ENCODE results near the gene EPHB2. TPM values are rescaled to one million over a fixed set of nuclear protein-coding genes. Genes with fewer than 3 reads are reported as not detected.
"Not testable (repeated sequence)": the region's sequence is repeated elsewhere in the genome, so short reads cannot be mapped to it uniquely, and the experiment has no call there.

EPHB2 gene
- total RNA-seq, 1 experiment from 2014 or later, result 0.45 TPM

- Histone ChIP-seq H2AFZ (ENCODE audit: low read length) (no peak overlapping the region), H3K9ac (ENCODE audit: low read length) (no peak overlapping the region), H3K27me3 (ENCODE audit: low read length) (no peaks in the 10 kb centered on the region), H3K4me1 (ENCODE audit: low read length) (no peaks in the 10 kb centered on the region), H4K20me1 (ENCODE audit: insufficient read depth, low read depth, low read length) (no peaks in the 10 kb centered on the region), H3K4me2 (ENCODE audit: low read depth, low read length, poor library complexity, severe bottlenecking) (no peak overlapping the region), H3K9me2 (replicated peaks; ENCODE audit: insufficient read depth, low read length) (no peaks in the 10 kb centered on the region), H3K9me3 (ENCODE audit: low read length) (no peaks in the 10 kb centered on the region), H3K27ac (ENCODE audit: low read length) (no peak overlapping the region), H3K4me3 (ENCODE audit: low read length) (no peak overlapping the region), H3K79me2 (ENCODE audit: low read length) (no peaks in the 10 kb centered on the region), H3K36me3 (ENCODE audit: insufficient read depth, low read length) (no peaks in the 10 kb centered on the region)
- no peak for DNase-seq
Observed at GRCh38 chr1:22696610-22697009, 14.0 kb upstream of the EPHB2 start.

- H2AFZ ChIP-seq (ENCODE audit: low read length), result no peak overlapping the region
- DNase-seq, result no peak
- H3K27ac ChIP-seq (ENCODE audit: low read length), result no peak overlapping the region
Observed at GRCh38 chr1:22697980-22698379, 12.7 kb upstream of the EPHB2 start.

GRCh38 chr1:22699681-22700520, 10.7 kb upstream of the EPHB2 start:
- Histone ChIP-seq H3K4me3 (ENCODE audit: low read length) (no peak overlapping the region), H4K20me1 (ENCODE audit: insufficient read depth, low read depth, low read length) (no peaks in the 10 kb centered on the region), H3K79me2 (ENCODE audit: low read length) (no peaks in the 10 kb centered on the region), H3K27me3 (ENCODE audit: low read length) (no peaks in the 10 kb centered on the region), H3K9me3 (ENCODE audit: low read length) (no peaks in the 10 kb centered on the region), H3K36me3 (ENCODE audit: insufficient read depth, low read length) (no peaks in the 10 kb centered on the region), H3K27ac (ENCODE audit: low read length) (no peak overlapping the region), H2AFZ (ENCODE audit: low read length) (no peak overlapping the region), H3K9me2 (replicated peaks; ENCODE audit: insufficient read depth, low read length) (no peaks in the 10 kb centered on the region), H3K4me2 (ENCODE audit: low read depth, low read length, poor library complexity, severe bottlenecking) (no peak overlapping the region), H3K4me1 (ENCODE audit: low read length) (peaks cover 15% of the 10 kb centered on the region), H3K9ac (ENCODE audit: low read length) (no peak overlapping the region)
- no peak for DNase-seq

More at GRCh38 chr1:22697980-22698379, 12.7 kb upstream of the EPHB2 start:
- Histone ChIP-seq H3K27me3 (ENCODE audit: low read length) (no peaks in the 10 kb centered on the region), H3K79me2 (ENCODE audit: low read length) (no peaks in the 10 kb centered on the region), H3K9ac (ENCODE audit: low read length) (no peak overlapping the region), H3K9me3 (ENCODE audit: low read length) (no peaks in the 10 kb centered on the region), H4K20me1 (ENCODE audit: insufficient read depth, low read depth, low read length) (no peaks in the 10 kb centered on the region), H3K4me3 (ENCODE audit: low read length) (no peak overlapping the region), H3K9me2 (replicated peaks; ENCODE audit: insufficient read depth, low read length) (no peaks in the 10 kb centered on the region), H3K4me2 (ENCODE audit: low read depth, low read length, poor library complexity, severe bottlenecking) (no peak overlapping the region), H3K36me3 (ENCODE audit: insufficient read depth, low read length) (no peaks in the 10 kb centered on the region), H3K4me1 (ENCODE audit: low read length) (peaks cover 6% of the 10 kb centered on the region; the same call in 1 of the 2 replicates)

GRCh38 chr1:22702296-22703085, 8.1 kb upstream of the EPHB2 start:
- Histone ChIP-seq H3K4me3 (ENCODE audit: low read length) (no peak overlapping the region), H3K79me2 (ENCODE audit: low read length) (no peaks in the 10 kb centered on the region), H3K4me2 (ENCODE audit: low read depth, low read length, poor library complexity, severe bottlenecking) (peak overlapping the region; percentile 29), H3K9ac (ENCODE audit: low read length) (no peak overlapping the region), H3K36me3 (ENCODE audit: insufficient read depth, low read length) (no peaks in the 10 kb centered on the region), H3K9me3 (ENCODE audit: low read length) (no peaks in the 10 kb centered on the region), H3K9me2 (replicated peaks; ENCODE audit: insufficient read depth, low read length) (no peaks in the 10 kb centered on the region), H2AFZ (ENCODE audit: low read length) (peak overlapping the region; percentile 42; the same call in 1 of the 2 replicates), H3K4me1 (ENCODE audit: low read length) (peaks cover 20% of the 10 kb centered on the region), H3K27me3 (ENCODE audit: low read length) (no peaks in the 10 kb centered on the region), H4K20me1 (ENCODE audit: insufficient read depth, low read depth, low read length) (no peaks in the 10 kb centered on the region), H3K27ac (ENCODE audit: low read length) (no peak overlapping the region)
- no peak for DNase-seq

GRCh38 chr1:22704440-22705067, 6.1 kb upstream of the EPHB2 start:
- H4K20me1 ChIP-seq (ENCODE audit: insufficient read depth, low read depth, low read length), result no peaks in the 10 kb centered on the region
- no peak overlapping the region for H3K4me3 ChIP-seq (ENCODE audit: low read length)
- no peak overlapping the region for H3K4me2 ChIP-seq (ENCODE audit: low read depth, low read length, poor library complexity, severe bottlenecking)
- peak; percentile 93 for DNase-seq
- H3K27ac ChIP-seq (ENCODE audit: low read length), result no peak overlapping the region
- H3K36me3 ChIP-seq (ENCODE audit: insufficient read depth, low read length), result no peaks in the 10 kb centered on the region
- H3K9me3 ChIP-seq (ENCODE audit: low read length), result no peaks in the 10 kb centered on the region
- no peaks in the 10 kb centered on the region for H3K79me2 ChIP-seq (ENCODE audit: low read length)
- no peaks in the 10 kb centered on the region for H3K9me2 ChIP-seq (replicated peaks; ENCODE audit: insufficient read depth, low read length)
- H3K4me1 ChIP-seq (ENCODE audit: low read length), result peaks cover 36% of the 10 kb centered on the region
- no peak overlapping the region for H3K9ac ChIP-seq (ENCODE audit: low read length)
- no peaks in the 10 kb centered on the region for H3K27me3 ChIP-seq (ENCODE audit: low read length)
- no peak overlapping the region for H2AFZ ChIP-seq (ENCODE audit: low read length)

- no peaks in the 10 kb centered on the region for H3K9me3 ChIP-seq (ENCODE audit: low read length)
- H2AFZ ChIP-seq (ENCODE audit: low read length), result no peak overlapping the region
- no peak overlapping the region for H3K4me3 ChIP-seq (ENCODE audit: low read length)
- no peaks in the 10 kb centered on the region for H3K9me2 ChIP-seq (replicated peaks; ENCODE audit: insufficient read depth, low read length)
- H3K36me3 ChIP-seq (ENCODE audit: insufficient read depth, low read length), result no peaks in the 10 kb centered on the region
- H3K79me2 ChIP-seq (ENCODE audit: low read length), result no peaks in the 10 kb centered on the region
- no peaks in the 10 kb centered on the region for H4K20me1 ChIP-seq (ENCODE audit: insufficient read depth, low read depth, low read length)
- no peak overlapping the region for H3K9ac ChIP-seq (ENCODE audit: low read length)
- no peak for DNase-seq
- H3K4me2 ChIP-seq (ENCODE audit: low read depth, low read length, poor library complexity, severe bottlenecking), result no peak overlapping the region
- H3K27me3 ChIP-seq (ENCODE audit: low read length), result no peaks in the 10 kb centered on the region
- H3K27ac ChIP-seq (ENCODE audit: low read length), result no peak overlapping the region
- peaks cover 43% of the 10 kb centered on the region for H3K4me1 ChIP-seq (ENCODE audit: low read length)
Observed at GRCh38 chr1:22705586-22705985, 5.1 kb upstream of the EPHB2 start.

- H3K4me2 ChIP-seq (ENCODE audit: low read depth, low read length, poor library complexity, severe bottlenecking); H3K36me3 ChIP-seq (ENCODE audit: insufficient read depth, low read length); H4K20me1 ChIP-seq (ENCODE audit: insufficient read depth, low read depth, low read length); H3K9me3 ChIP-seq (ENCODE audit: low read length); H3K4me3 ChIP-seq (ENCODE audit: low read length); H3K79me2 ChIP-seq (ENCODE audit: low read length); H3K27ac ChIP-seq (ENCODE audit: low read length); DNase-seq; H2AFZ ChIP-seq (ENCODE audit: low read length); H3K9ac ChIP-seq (ENCODE audit: low read length); H3K9me2 ChIP-seq (replicated peaks; ENCODE audit: insufficient read depth, low read length); H3K27me3 ChIP-seq (ENCODE audit: low read length): not testable (repeated sequence)
- H3K4me1 ChIP-seq (ENCODE audit: low read length), result peaks cover 43% of the 10 kb centered on the region
Observed at GRCh38 chr1:22706100-22706499, 4.5 kb upstream of the EPHB2 start.

- Histone ChIP-seq H3K27ac (ENCODE audit: low read length) (no peak overlapping the region; the same call in 1 of the 2 replicates), H3K4me3 (ENCODE audit: low read length) (no peak overlapping the region), H3K79me2 (ENCODE audit: low read length) (no peaks in the 10 kb centered on the region), H3K9me3 (ENCODE audit: low read length) (no peaks in the 10 kb centered on the region), H2AFZ (ENCODE audit: low read length) (no peak overlapping the region), H3K36me3 (ENCODE audit: insufficient read depth, low read length) (no peaks in the 10 kb centered on the region), H3K27me3 (ENCODE audit: low read length) (no peaks in the 10 kb centered on the region), H3K4me1 (ENCODE audit: low read length) (peaks cover 50% of the 10 kb centered on the region), H3K9me2 (replicated peaks; ENCODE audit: insufficient read depth, low read length) (no peaks in the 10 kb centered on the region), H4K20me1 (ENCODE audit: insufficient read depth, low read depth, low read length) (0 out of 2 replicates have a peak, but pooled peaks cover 4% of the 10 kb centered on the region), H3K9ac (ENCODE audit: low read length) (no peak overlapping the region), H3K4me2 (ENCODE audit: low read depth, low read length, poor library complexity, severe bottlenecking) (peak overlapping the region; percentile 33)
- DNase-seq, result peak; percentile 62
Observed at GRCh38 chr1:22708777-22709176, 1.9 kb upstream of the EPHB2 start.

Data from Karpas-422 (cell line).